GM19023 (cell line): Measurements from ENCODE around the gene TPRN.

Experiments
- ATAC-seq: cut with Tn5 transposase; IDR thresholded peaks from one replicate; pipeline ENCODE4 v1.9.1; 2021; ENCODE audit warnings: mild to moderate bottlenecking, moderate library complexity; ENCODE audit not compliant: unreplicated experiment

TPRN gene

GRCh38 chr9:137236238-137236935 is 35.8 kb upstream of the TPRN start:
- no peak for ATAC-seq

GRCh38 chr9:137235424-137236237 is 35.1 kb upstream of the TPRN start:
- no peak for ATAC-seq

DNA sequence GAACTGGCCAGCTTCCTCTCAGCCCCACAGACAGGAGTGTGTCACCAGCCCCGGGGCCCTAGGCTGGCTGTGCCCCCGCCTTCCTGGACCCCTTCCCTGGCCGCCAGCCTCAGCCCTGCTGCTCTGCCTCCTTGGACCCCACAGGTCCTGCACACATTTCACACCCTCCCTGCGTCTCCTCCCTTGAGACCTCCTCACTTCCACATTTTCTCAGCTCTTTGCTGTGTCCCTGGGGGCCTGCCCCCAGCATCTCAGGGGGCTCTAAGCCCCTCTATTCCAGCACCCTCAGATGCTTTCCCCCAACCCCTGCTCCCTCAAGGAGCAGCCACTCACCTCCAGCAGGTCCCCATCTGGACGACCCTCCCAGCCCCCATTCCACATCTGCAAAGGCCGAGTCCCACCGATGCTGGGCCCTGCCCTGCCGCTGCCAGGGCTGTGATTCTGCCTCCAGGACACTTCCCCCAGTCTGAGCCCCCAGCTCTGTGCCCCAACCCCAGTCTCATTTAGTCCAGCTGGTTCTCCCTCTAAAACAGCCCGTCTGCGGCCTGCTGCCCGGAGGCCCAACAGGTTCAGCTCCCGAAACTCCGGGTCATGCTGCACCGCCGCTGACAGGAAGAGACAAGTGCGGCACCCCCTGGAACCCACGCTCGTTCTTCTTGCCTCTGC is 34.4 kb upstream of the TPRN start:
- no peak for ATAC-seq

DNA sequence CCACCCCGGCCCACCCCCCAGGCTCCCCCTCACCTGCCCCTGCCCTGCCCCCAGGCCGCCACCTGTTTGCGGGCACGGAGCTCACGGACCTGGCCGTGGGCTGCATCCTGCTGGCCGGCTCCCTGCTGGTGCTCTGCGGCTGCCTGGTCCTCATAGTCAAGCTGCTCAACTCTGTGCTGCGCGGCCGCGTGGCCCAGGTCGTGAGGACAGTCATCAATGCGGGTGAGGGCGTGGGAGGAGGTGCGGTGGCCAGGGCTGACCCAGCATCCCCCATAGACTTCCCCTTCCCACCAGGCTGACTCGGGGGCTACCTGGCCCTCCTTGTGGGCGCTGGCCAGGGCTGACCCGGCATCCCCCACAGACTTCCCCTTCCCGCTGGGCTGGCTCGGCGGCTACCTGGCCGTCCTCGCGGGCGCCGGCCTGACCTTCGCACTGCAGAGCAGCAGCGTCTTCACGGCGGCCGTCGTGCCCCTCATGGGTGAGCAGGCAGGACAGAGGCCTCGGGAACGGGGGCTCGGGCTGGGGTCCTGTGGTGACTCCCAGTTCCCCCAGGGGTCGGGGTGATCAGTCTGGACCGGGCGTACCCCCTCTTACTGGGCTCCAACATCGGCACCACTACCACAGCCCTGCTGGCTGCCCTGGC is 33.6 kb upstream of the TPRN start:
- no peak for ATAC-seq

DNA sequence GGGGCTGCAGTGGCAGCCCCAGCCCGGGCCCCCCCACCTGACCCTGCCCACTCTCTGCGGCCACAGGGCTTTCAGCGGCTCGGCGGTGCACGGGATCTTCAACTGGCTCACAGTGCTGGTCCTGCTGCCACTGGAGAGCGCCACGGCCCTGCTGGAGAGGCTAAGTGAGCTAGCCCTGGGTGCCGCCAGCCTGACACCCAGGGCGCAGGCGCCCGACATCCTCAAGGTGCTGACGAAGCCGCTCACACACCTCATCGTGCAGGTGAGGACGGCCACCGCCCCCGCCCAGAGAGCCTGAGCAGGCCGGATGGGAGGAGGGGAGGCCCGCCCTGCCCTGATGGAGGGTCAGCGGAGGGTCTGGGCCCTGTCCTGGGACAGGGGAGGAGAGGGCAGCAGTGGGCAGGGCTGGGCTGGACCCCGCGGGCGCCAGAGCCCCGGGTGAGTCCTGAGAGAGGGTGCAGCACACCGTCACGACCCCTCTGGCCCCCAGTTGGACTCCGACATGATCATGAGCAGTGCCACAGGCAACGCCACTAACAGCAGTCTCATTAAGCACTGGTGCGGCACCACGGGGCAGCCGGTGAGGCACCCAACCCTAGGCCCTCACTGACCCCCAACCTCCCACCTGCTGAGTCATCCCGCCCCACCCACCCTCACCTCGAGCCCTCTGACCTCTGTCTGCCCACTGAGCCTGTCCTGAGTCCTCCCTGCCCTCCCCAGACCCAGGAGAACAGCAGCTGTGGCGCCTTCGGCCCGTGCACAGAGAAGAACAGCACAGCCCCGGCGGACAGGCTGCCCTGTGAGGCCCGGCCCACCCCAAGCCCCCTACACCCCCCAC is 32.8 kb upstream of the TPRN start:
- ATAC-seq: no peak

- no peak for ATAC-seq
Observed at GRCh38 chr9:137232510-137232909, 32.0 kb upstream of the TPRN start.

GRCh38 chr9:137232101-137232500 is 31.6 kb upstream of the TPRN start:
- no peak for ATAC-seq

- ATAC-seq: no peak
Observed at GRCh38 chr9:137231372-137232039, 31.0 kb upstream of the TPRN start.

- ATAC-seq: no peak
Observed at GRCh38 chr9:137230705-137231371, 30.3 kb upstream of the TPRN start, which contains the start of gene SLC34A3. Gene SLC34A3 (plus strand): TSS chr9:137230901. CDS start chr9:137231703, 802 bp downstream.

DNA sequence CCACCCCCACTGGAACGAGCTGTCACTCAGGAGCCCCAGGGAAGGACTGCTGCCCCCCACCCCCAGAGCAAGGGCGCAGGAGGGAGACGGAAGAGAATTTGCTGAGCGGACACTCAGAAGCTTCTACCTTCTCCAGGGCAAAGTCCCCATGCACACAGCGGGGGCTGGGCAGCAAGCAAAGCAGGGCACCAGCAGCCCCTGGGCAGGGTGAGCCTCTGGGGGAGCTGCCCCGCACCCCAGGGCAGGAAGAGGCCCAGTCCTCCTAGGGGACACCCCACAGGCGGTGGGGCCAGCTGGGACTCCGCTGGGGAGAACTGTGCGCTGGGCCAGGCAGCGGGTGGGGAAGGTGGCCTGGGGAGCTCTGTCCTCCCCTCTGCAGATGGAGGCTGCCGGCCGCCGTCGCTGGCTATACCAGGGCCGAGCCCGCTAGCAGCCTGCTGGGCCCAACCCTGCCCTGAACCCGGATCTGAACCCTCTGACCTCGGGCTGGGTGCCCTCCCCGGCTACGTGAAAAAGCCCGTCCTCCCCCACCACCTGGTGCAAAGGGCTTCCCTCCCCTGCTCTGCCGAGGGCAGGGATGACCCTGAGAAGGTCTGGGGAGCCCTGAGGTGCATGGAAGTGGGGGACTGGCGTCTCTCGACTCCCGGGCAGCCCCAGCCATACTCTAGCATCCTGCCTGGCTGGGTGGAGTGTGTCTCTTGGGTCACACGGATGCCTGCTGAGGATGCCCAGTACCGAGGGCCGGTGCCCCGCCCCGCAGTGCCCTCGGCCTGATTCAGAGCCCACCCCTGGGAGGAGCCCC is 29.6 kb upstream of the TPRN start:
- ATAC-seq: no peak

DNA sequence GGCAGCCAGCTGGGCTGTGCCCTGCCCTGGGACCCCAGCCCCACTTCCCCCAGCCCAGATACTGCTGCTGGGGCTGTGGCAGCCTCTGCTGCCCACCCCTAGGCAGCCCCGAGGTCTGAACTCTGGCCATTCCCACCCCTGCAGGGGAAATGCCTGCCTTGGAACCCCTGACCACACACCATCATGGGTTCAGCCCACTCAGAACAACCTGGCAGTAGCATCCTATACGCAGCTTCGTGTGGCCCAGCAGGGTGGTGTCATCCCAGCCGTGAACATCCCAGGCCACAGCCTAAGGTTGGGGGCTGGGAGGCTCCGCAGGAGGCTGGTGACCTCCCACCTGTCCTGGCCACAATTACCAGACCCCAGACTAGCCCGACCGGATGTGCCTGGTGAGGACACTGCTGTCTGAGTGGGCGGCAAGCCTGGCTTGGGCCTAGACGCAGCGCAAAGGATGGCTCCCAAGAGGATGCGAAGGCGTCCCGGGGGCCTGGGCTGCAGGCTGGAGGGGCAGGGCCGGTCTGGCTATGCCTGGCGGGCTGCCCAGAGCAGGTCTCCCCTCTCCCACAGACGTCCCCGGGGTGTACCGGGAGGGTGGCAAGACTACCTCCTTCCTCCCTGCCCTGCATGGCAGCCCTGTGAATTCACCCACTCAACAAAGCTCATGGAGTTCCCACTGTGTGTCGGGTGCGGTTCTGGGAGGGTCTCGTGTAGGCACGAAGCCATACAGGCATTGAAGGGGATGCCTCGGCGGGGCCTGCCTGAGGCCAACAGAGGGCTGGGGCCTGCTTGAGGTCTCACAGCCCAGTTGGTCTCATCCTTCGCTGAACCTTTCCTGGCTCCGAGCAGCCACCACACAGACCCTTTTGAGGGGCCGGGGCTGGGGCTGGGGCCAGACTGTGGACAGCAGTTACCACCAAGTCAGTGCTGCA is 28.7 kb upstream of the TPRN start:
- ATAC-seq: no peak

DNA sequence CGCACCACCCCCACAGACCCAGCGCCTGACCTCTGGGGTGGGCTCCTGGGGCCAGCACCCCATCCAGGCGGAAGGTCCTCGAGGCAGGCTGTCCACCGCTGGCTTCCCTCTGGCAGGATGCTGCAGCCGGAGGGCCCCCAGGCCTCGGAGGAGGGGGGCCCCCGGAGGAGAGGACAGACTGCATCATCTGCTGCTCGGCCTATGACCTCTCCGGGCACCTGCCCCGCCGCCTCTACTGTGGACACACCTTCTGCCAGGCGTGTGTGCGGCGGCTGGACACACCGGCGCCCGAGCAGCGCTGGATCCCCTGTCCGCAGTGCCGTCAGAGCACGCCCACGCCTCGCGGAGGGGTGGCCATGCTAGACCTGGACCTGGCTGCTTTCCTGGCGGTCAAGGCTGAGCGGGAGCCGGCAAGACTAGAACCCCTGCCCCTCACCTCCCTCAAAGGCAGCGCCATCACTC is 28.0 kb upstream of the TPRN start:
- no peak for ATAC-seq

- ATAC-seq: no peak
Observed at GRCh38 chr9:137227853-137228505, 27.4 kb upstream of the TPRN start.

- no peak for ATAC-seq
Observed at GRCh38 chr9:137227054-137227852, 26.7 kb upstream of the TPRN start, which contains the start of gene RNF224. Gene RNF224 (plus strand): TSS chr9:137227502. CDS start chr9:137228336, 834 bp downstream.

DNA sequence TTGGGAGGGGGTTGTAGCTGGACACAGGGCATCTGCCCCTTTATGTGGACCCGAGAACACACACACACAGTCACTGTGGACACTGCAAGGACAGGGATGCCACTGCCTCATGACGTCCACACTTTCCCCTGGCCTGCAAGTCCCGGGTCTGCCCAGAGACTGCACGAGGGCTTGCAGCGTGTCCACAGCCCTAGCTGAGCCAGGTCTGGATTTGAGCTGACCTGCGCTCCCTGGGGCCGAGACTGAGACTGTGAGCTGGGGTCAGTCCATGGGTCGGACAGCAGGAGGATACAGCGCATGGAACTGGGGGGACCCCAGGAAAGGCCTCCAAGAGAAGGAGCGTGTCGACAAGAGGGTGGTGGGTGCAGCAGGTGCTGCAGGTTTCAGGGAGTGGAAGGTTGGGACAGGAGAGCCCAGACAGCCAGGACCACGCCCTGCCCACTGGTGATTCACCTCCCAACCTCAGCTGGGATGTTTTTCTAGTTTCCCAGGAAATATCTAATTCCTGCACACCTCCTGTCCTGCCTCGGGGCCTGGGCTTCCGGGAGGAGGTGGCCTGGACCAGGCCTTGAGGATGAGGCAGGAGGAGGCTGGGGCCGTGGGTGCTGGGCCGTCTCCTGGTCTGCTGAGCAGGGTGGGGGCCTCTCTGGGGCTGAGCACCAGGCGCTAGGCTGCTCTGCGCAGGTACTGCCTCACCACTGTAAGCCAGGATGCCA is 26.0 kb upstream of the TPRN start:
- no peak for ATAC-seq
